CD4-positive, alpha-beta T cell treated with Interleukin-15 for 4 hours (primary cell): ENCODE data around the gene IL17REL.

Experiments
- DNase-seq: peaks from one replicate; pipeline ENCODE4 v3.0.0-alpha.2; 2020; ENCODE audit warnings: low spot score

IL17REL gene

DNA sequence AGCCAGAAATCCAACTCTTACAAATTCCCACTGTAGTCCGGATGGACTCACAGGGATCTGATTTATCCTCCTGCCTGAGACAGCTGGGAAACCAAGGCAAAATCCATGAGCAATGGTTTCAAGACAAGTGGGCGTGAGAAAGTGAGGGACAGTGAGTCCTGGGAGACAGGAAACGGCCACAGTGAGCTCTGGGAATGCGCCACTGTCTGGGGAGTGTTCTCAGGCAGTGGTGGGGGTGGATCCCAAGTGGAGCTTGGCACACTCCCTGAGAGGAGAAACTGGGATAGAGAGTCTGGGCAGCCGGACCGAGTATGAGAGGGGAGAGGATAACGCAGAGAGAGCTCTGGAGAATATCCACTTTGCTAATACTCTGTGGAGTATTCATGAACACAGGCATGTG is 9.8 kb downstream of the IL17REL start:
- no peak for DNase-seq

- DNase-seq, result no peak
These were observed 11.0 kb downstream of the IL17REL start for GRCh38 chr22:50001388-50002231.

DNA sequence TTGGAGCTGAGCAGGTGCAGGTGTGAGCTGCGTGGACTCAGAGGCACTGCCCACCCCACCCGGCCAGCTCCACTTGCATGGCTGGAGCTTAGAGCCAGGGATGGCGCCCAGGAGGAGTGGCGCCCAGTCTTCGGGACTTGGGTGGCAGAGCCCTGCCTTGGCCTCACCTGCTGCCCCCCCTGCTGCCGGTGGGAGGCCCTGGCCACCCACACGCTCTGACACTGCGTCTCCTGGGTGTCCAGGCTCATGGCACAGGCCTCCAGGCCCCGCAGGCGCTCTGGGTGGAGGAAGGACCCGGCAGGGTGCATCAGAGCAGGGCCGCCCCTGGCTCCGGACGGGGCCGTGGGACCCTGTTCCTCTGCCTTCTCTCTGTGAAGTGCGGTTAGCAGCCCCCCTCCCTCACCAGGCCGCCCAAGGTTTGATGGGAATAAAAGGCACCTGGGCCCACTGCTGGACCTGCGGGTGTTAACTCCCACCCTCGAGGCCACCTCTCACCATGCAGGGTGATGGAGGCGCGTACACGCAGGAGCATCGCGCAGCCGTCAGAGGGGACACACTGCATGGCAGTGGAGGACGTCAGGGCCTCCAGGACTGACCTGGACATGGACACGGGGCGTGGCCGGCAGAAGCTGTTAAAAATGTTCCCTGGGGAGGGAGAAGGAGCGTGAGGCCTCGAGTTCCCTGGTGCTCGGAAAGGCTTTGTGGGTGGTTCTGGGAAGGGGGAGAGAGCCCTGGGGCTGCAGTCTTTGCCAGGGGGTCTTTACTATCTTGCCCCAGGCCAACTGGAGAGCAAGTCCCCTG is 11.8 kb downstream of the IL17REL start:
- DNase-seq, result no peak

DNA sequence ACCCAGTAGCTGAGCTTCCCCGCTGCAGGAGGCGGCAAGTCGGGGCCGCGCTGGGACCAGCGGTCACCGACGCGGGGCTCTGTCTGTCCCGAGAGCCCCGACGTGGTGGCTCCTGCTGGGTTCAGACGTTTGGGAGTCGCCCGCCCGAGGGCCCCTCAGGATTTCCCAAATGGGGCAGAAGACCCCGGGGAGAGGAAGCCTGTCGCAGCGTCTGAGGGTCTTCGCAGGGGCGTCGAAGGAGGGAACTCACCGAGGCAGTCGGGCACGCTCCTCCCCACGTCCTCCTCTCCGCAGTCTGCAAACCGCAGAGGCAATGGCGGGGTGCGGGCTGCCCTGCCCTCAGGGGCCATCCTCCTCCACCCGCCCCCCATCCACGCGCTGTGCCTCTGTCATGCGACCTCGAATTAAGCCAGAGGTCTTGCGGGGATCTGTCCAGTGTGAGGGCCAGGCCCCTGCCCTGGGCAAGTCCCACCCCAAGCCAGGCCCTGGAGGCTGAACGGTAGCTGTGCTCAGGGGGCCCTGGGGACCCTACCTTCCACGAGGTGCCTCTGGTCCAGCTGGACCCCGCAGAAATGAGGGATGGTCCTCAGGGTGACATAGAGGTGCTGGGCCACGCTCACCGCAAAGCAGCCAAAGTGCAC is 12.5 kb downstream of the IL17REL start:
- DNase-seq, result no peak

GRCh38 chr22:49999063-49999945 is 13.3 kb downstream of the IL17REL start:
- no peak for DNase-seq

DNA sequence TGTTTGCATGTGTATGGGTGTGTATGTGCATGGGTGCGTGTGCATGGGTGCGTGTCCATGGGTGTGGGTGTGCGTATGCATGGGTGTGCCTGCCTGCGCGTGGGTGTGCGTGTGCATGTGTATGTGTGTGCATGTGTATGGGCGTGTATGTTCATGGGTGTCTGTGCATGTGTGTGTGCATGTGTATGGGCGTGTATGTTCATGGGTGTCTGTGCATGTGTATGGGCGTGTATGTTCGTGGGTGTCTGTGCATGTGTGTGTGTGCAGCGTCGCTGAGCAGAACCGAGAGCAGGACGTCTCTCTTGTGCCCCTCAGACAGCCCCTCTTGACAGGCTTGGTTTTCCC is 13.9 kb downstream of the IL17REL start:
- DNase-seq, result no peak

- DNase-seq, result no peak
These were observed 14.4 kb downstream of the IL17REL start for GRCh38 chr22:49997932-49998717.

DNA sequence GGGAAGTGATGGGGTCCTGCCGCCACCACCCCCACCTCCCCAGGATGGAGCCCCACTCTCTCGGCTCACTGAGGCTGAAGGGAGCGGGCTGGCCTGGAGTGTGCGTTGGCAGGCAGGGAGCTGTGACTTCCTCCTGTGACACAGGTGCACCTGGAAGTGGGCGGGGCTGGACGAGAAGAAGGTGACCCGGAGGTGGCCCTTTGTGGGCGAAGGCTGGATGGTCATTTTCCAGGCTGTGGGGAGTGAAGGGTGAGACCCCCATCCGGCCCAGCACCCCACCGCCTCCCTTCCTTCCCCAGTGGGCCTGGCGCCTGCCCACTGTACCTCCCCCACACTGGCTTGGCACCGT is 15.3 kb downstream of the IL17REL start:
- DNase-seq, result no peak

- no peak for DNase-seq
These were observed 15.9 kb downstream of the IL17REL start for GRCh38 chr22:49996518-49997250.

- no peak for DNase-seq
These were observed 16.4 kb downstream of the IL17REL start for GRCh38 chr22:49996119-49996517.

DNA sequence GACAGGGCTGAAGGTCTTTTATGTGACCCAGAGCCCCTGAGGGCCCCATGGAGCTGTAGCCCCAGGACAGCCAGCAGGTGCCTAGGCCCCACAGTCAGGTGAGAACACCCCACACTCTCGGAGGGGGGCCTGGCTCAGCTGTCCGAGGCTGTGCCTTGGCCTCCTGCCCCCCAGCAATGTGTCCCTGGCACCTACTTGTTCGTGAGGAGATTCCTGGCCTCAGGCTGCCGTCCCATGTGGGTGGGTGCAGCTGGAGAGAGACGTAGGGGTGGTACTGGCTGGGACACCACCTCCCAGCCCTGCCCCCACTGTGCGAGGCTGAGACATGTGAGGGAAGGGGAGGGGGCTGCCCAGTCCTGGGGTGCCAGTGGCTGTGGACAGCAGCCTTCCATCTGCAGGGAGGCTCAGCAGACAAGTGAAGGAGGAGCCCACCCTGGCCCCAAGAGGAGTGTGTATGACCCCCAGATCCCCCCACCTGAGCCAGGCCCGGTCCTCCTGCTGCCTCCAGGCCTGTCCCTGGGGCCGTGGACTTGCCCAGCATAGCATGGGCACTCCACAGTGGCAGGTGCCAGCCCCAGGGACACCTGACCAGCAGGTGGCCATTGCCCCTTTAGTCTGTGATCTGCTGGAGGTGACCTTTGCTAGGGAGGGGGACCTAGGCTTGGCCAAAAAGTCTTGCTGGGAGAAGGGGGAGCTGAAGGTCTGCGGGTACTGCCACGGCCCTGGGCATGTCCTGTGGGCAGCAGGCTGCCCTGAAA is 17.0 kb downstream of the IL17REL start:
- DNase-seq, result no peak

GRCh38 chr22:49995041-49995360 is 17.6 kb downstream of the IL17REL start:
- DNase-seq, result no peak

- DNase-seq, result no peak
These were observed 18.1 kb downstream of the IL17REL start for GRCh38 chr22:49994361-49995040.

DNA sequence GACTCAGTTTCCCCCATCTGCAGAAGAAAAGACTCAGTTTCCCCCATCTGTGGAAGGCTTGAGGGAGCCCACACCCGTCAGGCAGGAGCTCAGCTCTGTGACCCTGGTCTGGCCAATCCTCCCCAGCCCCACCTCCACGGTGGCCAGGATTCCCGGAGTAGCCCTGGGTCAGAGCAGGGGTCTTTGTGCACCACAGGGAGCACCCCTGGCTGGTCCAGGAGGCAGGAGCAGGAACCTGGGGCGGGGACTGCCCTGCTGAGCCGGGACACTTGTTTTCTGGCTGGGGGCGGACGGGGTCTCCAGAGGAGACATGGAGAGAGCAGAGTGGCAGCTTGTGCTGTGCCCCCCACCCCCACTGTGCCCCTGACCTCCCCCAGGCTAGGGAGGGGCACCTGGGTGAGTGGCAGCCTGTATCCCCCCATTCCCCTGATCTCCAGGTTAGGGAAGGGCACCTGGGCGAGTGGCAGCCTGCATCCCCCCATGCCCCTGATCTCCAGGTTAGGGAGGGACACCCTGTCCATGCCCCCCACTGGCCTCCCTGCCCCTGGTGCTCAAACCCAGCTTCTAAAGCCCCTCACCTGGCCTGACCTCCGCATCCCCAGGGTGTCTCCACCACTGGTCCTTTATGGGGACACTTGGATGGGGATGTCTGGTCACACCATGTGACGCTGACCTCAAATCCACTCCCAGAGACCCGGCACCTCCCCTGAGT is 18.8 kb downstream of the IL17REL start:
- no peak for DNase-seq

GRCh38 chr22:49992921-49993648 is 19.5 kb downstream of the IL17REL start:
- DNase-seq, result peak; percentile 74

- DNase-seq, result no peak
These were observed 20.5 kb downstream of the IL17REL start for GRCh38 chr22:49991907-49992533.

GRCh38 chr22:49991167-49991566 is 21.4 kb downstream of the IL17REL start:
- no peak for DNase-seq
